Suprapubic skin (tissue), 4 donors: Measurements from ENCODE around the gene ACVR1.

Source experiments
- CTCF ChIP-seq, 2 donors: fragments of 200-600 bp in 1 of 2; fragments of 450-650 bp in 1 of 2; sonication (generic) in 1 of 2; IDR thresholded peaks; one replicate each; pipeline ENCODE4 v1.5.1; 2016 to 2019; ENCODE audit warnings: antibody characterized with exemption in 2 of 2, mild to moderate bottlenecking in 1 of 2, moderate library complexity in 1 of 2
- EP300 ChIP-seq: sonication (generic); formaldehyde crosslinking; IDR thresholded peaks from one replicate; pipeline ENCODE4 v1.6.1; 2017; ENCODE audit warnings: antibody characterized with exemption
- POLR2A ChIP-seq, 2 donors: fragments of 450-650 bp; IDR thresholded peaks; one replicate each; pipeline ENCODE4 v1.6.1; 2017; ENCODE audit warnings: antibody characterized with exemption in 2 of 2, mild to moderate bottlenecking in 2 of 2, moderate library complexity in 2 of 2
- POLR2AphosphoS5 ChIP-seq, 3 donors: sonication (generic); formaldehyde crosslinking; IDR thresholded peaks; one replicate each; pipeline ENCODE4 v1.6.1; 2017; ENCODE audit warnings: antibody characterized with exemption in 3 of 3

- TF ChIP-seq CTCF (IDR thresholded peaks at IDR 0.05): no peak
- TF ChIP-seq POLR2A (IDR thresholded peaks at IDR 0.05): no peak
- no peak for TF ChIP-seq POLR2AphosphoS5 (IDR thresholded peaks at IDR 0.05)
- no peak for TF ChIP-seq EP300
Measured at GRCh38 chr2:157691695-157692094, 184.4 kb downstream of the ACVR1 start.
